GM19463 (cell line): Measurements from ENCODE around the gene PLEKHH2.
A peak's percentile ranks its signal among the peaks of the same experiment; 100 is the strongest.

Source experiments
- ATAC-seq: cut with Tn5 transposase; IDR thresholded peaks from one replicate; pipeline ENCODE4 v1.9.1; 2021; ENCODE audit warnings: mild to moderate bottlenecking, moderate library complexity; ENCODE audit not compliant: unreplicated experiment

Gene PLEKHH2

DNA sequence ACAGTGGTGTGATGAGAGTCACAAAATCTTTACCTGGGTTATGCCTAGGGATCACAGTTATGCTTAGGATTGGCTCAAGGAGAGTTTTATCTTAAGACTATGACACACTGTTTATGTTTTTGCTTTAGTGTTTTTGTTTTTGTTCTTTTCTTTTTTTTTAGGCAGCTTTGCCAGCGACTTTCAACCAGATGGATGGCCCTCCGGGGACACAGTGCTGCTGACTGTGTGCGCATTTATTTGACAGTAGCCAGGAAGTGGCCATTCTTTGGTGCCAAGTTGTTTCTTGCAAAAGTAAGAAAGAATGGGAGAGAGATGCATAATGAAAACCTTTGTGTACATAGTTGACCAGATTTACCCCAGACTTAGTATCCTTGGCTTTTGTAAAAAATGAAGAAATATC lies 121.7 kb downstream of the PLEKHH2 start:
- ATAC-seq = no peak

DNA sequence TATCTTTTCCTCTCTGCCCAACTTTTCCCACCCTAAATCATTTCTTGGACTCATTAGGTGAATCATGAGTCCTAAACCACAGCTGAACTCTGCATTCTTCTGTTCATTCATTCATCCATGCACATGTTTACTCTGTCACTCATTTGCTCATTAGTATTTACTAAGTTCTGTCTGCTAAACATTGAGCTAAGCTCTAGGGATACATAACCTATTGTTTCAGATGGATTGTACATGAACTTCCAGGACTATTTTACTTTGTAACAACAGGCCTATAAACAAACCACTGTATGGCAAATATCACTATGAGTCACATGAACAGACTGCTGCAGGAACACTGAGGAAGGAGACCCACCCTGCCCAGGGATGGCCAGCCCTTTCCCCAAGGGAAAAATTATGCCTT lies 122.1 kb downstream of the PLEKHH2 start:
- ATAC-seq = no peak

DNA sequence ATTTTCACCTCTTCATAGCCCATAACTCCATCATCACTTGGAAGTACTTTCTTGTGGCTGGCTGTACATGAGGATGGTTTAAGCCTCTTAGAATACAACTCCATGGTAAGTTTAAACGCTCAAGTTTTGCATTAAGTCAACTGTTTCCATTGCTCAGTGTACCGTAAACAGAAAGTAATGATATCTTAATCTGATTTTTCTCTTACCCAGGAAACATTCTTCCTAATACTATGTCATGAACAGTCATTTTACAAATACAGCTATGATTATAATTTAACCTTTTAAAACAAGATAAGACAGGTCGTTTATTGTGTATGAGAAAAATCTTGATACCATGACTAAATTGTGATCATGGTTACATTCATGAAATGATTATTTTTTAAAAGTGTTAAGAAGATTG lies 125.2 kb downstream of the PLEKHH2 start:
- no peak for ATAC-seq

DNA sequence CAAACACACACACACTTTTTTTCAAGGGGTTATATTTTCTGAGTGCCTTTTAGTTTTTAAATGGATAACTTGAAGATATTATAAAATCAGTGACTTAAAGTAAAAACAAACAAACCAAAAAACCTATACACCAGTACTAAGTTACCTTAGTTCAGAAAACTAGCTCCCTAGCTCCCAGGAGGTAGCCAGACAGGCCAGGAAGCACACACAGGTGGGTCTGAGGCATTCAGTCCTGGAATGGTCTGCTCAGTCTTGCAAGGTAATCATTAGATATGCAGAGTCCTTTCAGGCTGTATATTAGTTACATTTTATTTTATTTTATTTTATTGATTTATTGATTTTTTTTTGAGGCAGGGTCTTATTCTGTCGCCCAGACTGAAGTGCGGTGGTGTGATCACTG lies 126.0 kb downstream of the PLEKHH2 start:
- no peak for ATAC-seq

DNA sequence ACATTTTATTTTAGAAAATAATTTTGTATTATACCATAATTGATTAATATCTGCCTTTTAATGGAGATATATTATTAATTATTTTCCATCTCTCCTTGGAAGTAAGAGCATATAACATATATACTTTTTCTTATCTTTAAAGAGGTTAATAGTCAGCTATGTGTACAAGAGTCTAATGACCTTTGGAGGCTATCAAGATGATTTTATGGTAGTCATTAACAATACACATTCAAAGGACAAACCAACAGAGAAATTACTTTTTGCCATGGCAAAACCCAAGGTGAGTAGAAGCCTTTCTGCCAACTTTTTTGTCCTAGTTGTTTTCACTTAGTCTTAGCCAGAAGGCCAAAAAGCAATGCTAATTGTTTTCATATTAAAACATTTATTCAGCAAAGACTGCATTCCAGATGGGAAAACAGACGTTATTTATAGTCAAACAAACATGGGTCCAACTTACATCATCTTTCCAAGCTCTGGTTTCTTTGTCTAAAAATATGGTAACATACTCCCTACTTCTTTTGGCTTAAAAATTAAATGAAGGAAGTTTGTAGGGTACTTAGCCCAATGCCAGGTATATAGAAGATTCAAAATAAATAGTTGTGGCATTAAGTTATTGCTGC lies 127.1 kb downstream of the PLEKHH2 start:
- ATAC-seq = no peak

DNA sequence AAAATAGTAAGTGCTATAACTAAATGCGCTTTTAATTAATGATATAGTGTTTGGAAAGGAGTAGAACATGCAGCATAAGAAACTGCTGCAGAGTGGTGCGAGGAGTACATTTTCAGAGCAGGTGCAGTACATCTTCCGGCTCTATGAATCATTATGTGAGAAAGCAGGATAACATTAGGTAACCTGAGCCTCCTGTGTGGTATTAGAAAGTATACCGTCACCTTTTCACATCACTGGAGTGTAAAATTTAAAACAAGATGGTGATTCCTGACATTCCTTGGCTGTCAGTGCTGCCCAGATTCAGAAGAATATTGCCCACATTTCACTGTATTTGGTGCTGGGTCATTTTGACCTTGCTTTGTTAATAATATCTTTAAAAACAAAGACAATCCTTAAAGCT lies 128.9 kb downstream of the PLEKHH2 start:
- no peak for ATAC-seq

- ATAC-seq = peak; percentile 100
These were observed 137.0 kb downstream of the PLEKHH2 start, which contains the start of gene DYNC2LI1 for GRCh38 chr2:43773876-43774613. DYNC2LI1 (plus strand) TSS chr2:43774039; CDS start chr2:43774139, 100 bp downstream.

- ATAC-seq = no peak
These were observed 137.6 kb downstream of the PLEKHH2 start for GRCh38 chr2:43774617-43775016.

- no peak for ATAC-seq
These were observed 139.3 kb downstream of the PLEKHH2 start for GRCh38 chr2:43776324-43776723.

GRCh38 chr2:43777306-43777926 lies 140.4 kb downstream of the PLEKHH2 start:
- no peak for ATAC-seq

GRCh38 chr2:43778233-43778632 lies 141.2 kb downstream of the PLEKHH2 start:
- no peak for ATAC-seq

GRCh38 chr2:43787895-43788294 lies 150.8 kb downstream of the PLEKHH2 start:
- no peak for ATAC-seq

GRCh38 chr2:43788646-43789045 lies 151.6 kb downstream of the PLEKHH2 start:
- no peak for ATAC-seq

GRCh38 chr2:43790147-43790546 lies 153.1 kb downstream of the PLEKHH2 start:
- ATAC-seq = no peak

GRCh38 chr2:43791035-43791765 lies 154.1 kb downstream of the PLEKHH2 start:
- ATAC-seq = no peak

DNA sequence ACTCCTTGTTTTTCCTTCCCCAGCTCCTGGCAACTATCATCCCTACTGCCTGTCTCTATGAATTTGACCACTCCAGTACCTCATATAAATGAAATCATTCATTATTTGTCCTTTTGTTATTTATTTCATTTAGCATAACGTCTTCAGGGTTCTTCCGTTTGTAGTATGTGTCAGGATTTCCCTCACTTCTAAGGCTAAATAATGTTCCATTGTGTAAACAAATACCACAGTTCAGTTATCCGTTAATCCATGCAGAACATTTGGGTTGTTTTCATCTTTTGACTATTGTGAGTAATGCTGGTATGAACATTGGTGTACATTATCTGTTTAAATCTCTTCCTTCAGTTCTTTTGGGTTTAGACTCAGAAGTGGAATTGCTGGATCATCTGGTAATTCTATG lies 155.6 kb downstream of the PLEKHH2 start:
- ATAC-seq = peak; percentile 72

DNA sequence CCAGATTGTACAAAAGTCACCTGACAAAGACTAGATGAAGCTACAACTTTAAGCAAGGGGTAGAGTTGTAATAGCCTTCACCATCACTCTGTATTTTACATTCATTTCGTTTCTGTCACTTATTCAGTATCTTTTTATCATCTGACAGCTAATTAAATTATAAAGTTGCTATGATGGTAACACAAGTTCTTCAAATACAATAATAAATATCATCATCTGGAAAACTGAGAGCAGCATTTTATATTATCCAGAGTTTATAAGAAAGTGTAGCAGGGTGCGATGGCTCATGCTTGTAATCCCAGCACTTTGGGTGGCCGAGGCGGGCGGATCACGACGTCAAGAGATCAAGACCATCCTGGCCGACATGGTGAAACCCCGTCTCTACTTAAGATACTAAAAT lies 157.9 kb downstream of the PLEKHH2 start:
- ATAC-seq = no peak

DNA sequence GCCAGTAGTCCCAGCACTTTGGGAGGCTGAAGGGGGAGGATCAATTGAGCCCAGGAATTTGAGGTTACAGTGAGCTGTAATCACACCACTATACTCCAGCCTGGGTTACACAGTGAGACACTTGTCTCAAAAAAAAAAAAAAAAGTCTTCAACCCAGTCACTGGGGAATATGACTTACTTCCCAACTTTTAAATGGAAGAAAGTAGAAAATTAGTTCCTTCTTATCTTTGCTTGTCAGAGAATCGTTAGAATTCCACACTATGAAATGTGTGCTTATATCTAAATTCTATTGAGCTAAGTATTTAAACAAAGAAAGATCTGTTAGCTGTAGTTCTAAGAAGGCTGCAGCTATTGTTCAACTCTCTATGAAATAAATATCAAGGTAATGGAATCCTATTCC lies 159.1 kb downstream of the PLEKHH2 start:
- no peak for ATAC-seq

GRCh38 chr2:43798300-43798699 lies 161.2 kb downstream of the PLEKHH2 start:
- no peak for ATAC-seq

- ATAC-seq = no peak
These were observed 163.8 kb downstream of the PLEKHH2 start for GRCh38 chr2:43800894-43801293.

- ATAC-seq = no peak
These were observed 165.1 kb downstream of the PLEKHH2 start for GRCh38 chr2:43802135-43802534.
